HuH-7.5 (cell line): Measurements from ENCODE around the gene INTS4.
"Not testable (repeated sequence)": the region's sequence is repeated elsewhere in the genome, so short reads cannot be mapped to it uniquely, and the experiment has no call there.

ENCODE experiments used
- DNase-seq: peaks from one replicate; pipeline ENCODE4 v3.0.0; 2011; ENCODE audit warnings: low spot score

Gene INTS4

DNA sequence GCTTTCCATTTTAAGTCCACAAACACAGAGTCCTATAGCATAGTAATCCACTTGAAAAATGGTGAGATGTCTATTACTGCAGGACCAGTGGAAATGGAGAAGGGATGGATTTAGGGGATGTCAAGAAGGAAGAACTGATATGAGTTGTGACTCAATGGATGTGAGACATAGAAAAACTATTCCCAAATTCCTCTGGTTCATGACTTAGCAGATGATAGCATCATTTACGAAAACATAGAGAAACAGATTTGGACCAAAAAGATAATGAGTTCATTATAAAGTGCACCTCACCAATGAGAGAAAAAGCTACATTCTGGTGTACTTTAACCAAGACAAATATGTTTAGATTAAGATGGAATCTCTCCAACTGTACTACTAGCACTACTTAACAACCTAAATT is 51.2 kb downstream of the INTS4 start:
- DNase-seq, result not testable (repeated sequence)

DNA sequence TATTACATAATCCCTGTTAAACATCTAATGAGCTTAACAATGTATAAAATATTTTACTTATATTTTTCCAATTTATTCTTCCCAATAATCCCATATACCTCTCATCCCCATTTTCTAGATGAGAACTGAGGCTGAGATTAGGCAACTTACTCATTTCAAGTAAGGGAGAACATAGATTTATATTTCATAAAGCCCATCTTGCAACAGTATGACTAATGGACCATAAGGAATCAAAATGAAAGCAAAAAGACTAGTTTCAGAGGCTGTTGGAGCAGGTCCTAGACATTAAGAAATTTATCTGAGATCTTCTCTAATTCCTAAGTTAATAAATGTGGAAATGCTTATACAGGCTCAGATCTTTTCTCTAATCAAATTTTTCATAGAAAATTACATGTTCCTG is 52.0 kb downstream of the INTS4 start:
- DNase-seq, result not testable (repeated sequence)

DNA sequence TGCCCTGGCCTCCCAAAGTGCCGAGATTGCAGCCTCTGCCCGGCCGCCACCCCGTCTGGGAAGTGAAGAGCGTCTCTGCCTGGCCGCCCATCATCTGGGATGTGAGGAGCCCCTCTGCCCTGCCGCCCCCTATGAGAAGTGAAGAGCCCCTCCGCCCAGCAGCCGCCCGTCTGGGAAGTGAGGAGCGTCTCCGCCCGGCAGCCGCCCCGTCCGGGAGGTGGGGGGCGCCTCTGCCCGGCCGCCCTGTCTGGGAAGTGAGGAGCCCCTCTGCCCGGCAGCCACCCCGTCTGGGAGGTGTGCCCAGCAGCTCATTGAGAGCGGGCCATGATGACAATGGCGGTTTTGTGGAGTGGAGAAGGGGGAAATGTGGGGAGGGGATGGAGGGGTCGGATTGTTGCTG is 60.9 kb downstream of the INTS4 start:
- DNase-seq, result not testable (repeated sequence)

DNA sequence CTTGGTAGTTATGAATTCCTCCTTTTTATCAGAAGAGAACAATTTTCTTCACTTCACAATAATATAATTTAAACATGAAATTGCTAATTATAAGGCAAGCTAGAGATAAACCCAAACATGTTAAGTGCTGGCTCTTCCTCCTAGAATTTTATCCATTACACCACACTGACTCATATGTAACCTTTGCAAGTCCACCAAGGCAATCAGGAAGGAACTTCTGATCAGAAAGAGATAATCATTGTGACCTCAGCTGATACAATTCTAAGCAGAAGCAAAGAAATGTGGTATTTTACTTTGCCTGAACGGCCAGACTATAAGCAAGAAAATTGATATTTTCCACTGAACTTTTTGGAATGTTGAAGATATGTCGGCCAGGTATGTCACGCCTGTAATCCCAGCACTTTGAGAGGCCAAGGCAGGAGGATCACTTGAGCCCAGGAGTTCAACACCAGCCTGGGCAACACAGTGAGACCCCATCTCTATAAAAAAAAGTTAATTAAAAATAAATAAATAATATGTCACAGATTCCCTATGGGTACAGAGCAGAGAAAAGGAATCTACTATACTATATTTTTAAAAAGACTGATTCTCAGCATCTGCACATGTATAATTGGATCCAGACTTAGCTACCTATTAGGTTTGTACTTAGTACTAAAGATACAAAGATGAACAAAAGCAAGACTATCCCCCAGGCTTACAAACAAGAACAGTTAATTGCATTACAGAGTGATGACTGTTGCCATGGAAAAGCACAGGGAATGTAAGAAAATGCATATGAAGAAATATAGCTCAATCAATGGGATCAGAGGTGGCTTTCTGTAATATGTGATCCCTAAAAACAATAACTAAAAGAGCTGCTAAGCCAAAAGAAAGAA is 63.9 kb downstream of the INTS4 start:
- DNase-seq, result not testable (repeated sequence)

DNA sequence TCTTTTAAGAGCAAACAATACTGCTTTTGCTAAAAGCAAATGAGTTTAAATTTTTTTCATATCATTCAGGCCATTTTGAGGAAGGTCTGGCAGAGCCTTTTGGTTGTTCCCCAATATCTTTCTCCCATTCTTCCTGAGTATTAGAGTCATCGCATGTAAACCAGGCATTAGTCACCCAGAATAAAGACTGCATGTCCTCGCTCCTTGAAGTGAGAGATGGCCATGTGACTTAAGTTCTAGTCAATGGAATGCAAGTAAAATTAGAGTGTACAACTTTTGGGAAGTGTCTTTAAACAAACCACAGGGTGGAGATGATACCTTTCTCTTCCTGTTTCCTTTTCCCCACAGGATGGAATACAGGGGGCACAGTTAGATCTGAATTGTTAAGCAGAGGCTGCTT is 76.8 kb downstream of the INTS4 start:
- not testable (repeated sequence) for DNase-seq

DNA sequence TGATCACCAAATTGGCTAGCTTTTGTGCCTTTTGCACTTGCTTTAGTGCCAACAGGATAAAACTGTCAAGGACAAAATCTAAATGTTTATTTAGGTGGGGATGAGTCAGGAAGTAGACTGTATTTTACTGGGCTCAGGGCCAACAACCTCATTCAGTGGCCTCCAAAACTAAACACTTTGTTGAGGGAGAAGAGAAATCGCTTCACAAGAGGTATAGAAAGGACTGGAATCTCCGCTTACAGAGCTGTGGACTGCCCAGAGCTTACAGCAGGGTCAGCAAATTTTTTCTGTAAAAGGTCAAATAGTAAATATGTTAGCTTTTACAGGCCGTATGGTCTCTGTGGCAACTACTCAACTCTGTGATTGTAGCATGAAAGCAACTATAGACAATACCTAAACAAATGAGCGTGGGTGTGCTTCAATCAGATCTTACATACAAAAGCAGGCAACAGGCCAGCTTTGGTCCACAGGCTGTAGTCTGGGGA is 80.1 kb downstream of the INTS4 start:
- DNase-seq, result not testable (repeated sequence)

DNA sequence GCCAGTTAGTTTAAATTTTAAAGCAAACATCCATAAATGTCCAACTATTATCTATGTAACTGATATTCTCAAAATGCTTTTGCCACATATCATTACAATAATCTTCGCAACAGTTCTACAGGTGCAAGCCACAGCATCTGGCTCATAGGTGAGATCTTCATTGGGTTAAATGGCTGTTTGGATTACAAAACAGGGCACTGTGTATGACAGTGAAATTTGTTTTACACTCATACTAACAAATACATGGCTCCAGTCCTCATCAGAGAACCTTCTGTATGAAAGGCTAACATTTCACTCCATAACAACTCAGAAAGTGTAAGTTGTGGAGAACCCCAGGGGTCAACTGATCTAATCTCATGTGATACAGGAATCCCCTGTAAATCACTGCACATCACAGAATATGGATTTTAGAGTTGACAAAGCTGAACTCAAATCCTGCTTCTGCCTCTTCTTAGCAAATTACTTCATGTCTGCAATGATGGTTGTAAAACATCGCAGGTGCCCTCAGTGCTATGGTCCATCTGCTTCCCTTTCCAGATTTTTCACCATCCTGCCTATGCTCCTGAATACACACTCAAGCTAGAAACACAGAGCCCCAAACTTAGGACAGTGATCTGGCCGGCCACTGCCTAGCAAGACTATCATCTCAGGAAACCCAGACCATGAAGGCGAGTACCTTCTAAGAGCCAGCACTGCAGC is 80.7 kb downstream of the INTS4 start:
- DNase-seq, result not testable (repeated sequence)

DNA sequence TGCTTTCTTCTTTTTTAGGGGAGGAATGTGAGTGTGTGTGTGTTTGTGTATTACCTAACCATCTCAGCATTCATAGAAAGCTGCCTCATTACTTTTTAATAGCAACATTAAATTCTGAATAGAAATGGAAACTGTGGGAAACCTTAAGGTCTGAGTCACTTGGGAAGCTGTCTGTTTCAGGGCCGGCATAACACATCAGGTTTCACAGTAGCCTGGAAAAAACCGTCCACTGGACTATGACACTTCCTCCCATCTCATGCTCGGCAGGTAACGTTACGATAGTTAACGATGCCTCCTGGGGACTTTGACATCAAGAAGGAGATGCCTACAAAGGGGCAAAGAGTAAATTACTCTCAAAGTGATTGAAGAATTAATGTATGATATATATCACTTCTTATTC is 83.6 kb downstream of the INTS4 start:
- not testable (repeated sequence) for DNase-seq

DNA sequence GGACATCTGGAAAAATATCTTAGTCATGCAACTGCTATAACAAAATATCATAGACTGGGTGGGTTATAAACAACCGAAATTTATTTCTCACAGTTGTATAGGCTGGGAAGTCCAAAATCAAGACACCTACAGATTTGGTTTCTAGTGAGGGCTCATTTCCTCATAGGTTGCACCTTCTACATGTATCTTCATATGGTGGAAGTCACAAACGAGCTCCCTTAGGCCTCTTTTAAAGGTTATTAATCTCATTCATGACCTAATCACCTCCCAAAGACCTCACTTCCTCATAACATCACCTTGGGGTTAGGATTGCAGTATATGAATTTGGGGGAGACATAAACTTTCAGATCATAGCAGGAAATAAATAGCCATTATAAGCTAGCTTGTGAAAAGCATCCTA is 85.2 kb downstream of the INTS4 start:
- DNase-seq, result no peak

DNA sequence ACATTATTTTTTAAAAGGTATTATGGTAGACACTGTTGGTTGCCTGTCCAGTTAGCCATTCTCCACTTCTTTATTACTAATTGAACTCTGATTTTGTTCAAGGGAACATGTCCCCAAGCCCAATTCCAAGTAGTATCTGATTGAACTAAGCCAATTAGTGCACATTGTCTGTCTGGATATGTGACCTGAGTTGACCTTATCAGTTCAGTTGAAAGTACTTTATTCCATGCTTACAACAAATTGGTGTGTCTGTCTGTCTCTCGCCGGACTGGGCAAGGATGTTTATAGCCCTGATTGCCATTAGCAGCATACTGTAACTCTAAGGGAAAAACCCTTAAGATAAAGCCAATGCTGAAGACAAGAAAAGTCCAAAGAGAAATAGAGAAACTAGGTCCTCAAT is 85.6 kb downstream of the INTS4 start:
- DNase-seq, result no peak

DNA sequence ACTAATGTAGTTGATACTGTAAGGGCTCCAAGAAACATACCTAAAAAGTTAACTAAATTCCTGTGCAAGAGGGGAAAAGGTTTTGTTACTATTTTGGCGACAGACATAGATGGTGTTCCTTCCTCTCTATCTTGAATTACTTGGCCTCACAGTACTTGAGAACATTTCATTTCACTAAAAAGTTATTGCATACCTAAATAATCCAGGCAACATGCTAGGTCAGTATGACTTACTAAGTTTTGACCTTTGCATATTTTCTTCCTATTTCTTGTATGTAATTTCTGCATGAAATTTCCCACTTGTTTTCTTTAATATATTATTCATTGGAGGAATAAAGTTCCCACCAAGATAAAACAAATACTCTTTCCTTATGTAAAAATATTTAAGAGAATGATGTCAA is 99.5 kb downstream of the INTS4 start:
- DNase-seq, result not testable (repeated sequence)

DNA sequence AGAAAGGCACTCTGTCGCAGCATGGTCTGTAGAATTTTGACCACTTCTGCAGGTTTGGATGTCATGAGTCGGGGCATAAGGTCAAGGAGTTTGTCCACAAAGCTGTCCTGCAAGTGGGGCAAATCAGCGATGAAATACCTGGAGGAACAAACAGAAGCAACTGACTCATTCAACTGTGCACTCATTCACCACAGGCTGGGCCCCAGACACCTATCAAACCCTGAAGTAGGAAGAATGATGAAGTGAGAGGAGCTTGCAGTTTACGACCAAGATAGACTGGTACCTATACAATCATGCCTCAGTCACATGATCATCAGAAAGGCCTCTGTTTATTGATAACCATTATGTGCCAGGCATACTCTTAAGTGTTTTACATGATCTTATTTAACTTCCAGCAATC is 102.8 kb downstream of the INTS4 start:
- not testable (repeated sequence) for DNase-seq

DNA sequence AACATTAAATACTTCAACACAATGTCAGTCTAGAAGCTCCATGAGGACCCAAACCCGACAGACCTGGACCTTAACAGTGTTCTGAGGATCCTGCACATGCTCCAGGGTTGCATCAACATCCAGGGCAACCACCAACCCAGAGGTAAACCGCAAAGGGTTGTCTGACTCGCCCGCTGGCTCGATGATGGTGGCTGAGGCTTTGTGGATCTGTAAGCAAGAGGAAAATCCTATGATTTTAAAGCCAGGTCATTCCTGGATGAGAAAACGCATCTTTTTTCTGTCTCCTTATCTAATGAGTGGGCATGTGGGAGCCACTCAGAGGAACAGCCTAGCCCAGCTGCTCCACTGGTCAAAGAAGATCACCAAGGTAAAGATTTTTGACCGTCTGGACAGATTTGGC is 103.2 kb downstream of the INTS4 start:
- DNase-seq, result not testable (repeated sequence)

DNA sequence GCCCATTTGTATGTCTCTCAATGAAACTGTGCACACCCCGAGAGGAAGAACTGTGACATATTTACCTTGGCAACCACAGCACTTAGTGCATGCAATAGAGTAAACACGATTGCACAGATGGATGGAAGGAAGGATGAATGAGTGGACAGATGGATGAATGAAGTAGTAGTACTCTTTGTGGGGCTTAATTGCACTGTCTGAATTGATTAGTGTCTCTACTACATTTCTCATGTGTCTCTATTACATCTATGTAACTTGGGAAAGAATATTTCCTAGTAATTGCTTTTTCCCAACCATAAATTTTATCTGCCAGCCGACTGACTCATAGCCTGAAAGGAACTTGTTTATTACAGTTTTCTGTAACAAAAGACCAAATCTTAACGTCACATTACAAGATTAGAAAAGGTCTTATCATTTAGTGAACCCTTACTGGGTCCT is 103.8 kb downstream of the INTS4 start:
- not testable (repeated sequence) for DNase-seq

DNA sequence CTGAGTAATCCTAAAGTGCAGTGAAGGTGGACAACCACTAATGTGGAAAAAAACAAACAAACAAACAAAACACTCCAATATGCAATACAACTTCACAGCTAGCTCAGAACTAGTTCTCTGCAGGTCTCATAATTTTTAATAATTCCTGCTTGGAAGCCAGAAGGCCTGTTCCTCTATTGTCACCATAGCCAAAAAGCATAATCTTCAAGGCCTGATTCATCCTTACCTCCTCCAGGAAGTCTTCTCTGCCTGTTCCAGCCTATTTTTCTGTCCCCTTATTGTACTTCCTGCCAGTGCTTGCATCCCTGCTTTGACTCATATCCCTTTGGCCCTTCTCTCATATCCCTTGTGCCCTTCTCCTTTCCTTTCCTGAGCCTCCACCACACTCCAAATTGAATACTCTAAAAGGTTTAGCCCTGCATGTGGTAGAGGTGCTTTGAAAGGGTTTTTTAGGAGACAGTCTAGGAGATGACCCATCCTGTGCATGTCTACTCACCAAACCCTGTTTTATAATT is 104.3 kb downstream of the INTS4 start:
- not testable (repeated sequence) for DNase-seq

DNA sequence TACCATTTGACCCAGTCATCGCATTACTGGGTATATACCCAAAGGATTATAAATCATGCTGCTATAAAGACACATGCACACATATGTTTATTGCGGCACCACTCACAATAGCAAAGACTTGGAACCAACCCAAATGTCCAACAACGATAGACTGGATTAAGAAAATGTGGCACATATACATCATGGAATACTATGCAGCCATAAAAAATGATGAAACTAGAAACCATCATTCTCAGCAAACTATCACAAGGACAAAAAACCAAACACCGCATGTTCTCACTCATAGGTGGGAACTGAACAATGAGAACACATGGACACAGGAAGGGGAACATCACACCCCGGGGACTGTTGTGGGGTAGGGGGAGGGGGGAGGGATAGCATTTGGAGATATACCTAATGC is 105.4 kb downstream of the INTS4 start:
- not testable (repeated sequence) for DNase-seq

DNA sequence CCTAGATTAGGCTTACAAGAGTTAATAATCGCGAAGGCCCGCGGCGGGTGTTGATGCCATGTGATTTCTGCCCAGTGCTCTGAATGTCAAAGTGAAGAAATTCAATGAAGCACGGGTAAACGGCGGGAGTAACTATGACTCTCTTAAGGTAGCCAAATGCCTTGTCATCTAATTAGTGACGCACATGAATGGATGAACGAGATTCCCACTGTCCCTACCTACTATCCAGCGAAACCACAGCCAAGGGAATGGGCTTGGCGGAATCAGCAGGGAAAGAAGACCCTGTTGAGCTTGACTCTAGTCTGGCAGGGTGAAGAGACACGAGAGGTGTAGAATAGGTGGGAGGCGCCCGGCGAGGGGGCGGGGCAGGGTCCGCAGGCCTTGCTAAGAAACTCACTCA is 108.1 kb downstream of the INTS4 start:
- no peak for DNase-seq

DNA sequence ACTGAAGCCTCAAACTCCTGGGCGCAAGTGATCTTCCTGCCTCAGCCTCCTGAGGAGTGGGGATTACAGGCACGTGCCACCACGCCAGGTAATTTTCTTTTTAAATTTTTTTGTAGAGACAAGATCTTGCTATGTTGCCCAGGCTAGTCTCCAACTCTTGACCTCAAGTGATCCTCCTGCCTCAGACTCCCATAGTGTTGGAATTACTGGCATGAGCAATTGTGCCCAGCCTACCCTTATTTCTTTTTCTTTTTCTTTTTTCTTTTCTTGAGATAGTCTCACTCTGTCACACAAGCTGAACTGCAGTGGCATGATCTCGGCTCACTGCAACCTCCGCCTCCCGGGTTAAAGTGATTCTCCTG is 109.7 kb downstream of the INTS4 start:
- no peak for DNase-seq

DNA sequence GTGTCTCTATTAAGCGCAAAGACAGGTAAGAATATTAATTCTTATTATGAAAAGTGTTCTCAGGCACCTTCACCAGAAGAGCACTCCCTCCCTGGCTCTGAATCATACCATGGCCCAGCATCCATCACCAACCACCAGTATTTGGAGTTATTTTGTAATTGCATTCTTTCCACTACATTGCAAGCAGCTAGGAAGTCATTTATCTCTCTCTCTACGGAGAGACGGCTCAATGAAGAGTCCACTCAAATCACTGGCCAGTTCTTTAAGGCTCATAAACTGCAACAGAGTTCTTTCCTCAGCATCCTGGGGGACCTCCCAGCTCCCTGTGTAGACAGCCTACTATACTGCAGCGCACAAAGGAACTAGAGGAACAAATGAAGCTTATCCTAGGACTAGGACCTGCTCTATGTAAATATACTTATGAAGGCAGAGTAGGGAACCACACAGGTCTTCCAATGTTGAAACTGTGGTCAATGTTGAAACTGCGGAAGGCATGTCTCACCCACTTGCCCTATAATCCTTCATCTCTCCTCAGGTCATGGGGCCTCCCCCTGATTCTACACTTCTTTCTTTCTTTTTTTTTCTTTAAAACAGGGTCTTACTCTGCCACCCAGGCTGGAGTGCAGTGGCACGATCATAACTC is 110.2 kb downstream of the INTS4 start:
- DNase-seq, result no peak

DNA sequence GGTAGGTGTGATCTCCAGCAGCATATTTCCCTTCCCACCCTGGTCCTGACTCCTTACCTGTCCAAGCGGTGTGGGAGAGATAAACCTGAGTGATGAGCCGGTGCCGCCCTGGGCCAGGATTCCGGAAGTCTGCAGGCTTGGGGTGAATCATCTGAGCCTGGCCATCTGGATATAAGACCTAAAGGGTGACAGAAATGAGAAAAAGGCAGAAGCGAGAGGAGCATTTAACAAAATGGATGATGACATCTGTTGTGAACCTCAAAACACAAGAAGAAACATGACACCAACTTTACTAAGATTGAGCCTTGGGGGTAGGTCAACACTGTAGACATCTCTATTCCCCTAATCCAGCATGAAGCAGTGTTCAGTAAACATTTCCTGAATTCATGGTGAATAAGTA is 110.7 kb downstream of the INTS4 start:
- DNase-seq, result no peak

DNA sequence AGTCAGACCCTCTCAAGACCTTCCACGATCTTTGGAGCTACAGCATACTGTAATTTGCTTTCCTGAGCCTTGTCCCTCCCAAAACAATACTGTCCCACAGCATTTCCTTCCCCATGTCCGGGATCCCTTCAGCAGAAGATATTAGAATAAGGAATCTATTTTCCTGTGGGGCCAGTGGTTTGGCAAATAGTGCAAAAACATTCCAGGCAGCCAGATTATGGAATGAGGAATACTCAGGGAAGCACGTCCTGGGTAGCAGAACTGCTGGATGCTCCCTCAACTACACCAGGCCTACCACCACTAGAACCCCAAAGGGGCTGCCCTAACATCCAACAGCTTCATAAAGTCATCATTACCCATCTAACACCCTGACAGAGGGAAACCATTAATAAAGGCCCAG is 112.1 kb downstream of the INTS4 start:
- no peak for DNase-seq

DNA sequence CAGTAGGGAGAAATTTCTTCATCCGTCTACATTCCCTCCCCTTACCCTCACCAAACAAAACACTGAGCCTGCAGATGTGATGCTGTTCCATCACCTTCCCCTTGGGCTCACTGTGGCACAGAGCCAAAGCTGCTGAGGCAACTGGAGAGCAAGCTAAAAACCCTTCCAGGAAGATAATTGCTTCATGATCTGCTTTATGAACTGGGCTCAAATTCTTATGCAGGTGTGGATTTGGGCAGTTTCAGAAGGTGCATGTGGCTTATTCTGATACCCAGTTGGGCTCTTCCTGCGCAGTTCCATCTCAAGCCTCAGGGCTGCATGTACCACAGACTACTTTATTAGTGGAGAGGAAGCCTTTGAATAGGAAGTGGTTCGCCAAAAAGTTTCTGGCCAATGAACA is 115.2 kb downstream of the INTS4 start:
- no peak for DNase-seq

DNA sequence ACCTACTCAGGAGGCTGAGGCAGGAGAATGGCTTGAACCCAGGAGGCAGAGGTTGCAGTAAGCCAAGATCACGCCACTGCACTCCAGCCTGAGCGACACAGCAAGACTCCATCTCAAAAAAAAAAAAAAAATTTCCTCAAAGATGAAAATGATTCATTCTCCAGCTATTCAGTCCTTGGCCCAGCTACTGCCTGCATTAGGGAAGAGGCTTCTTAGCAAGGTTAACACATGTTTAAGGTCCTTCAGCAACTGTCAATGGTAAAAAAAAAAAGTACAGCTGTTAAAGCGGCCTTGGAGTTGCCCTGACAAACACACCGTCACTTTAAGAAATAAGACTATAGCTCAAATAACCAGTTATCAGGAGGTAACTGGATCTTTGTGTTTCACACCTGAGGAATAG is 116.2 kb downstream of the INTS4 start:
- DNase-seq, result not testable (repeated sequence)
